Spleen (tissue), 7 donors: ENCODE results near the gene MYL5.

Source experiments
- CTCF ChIP-seq, 11 experiments: fragments of 200-600 bp in 7 of 11; fragments of 450-650 bp in 4 of 11; sonication (generic) in 4 of 11; IDR thresholded peaks in 8 of 11; conservative IDR thresholded peaks in 3 of 11; 1 replicate in 7 of 11; 2 replicates in 4 of 11; pipeline versions ENCODE4 v1.4.0 to v1.8.0; 2016 to 2021; ENCODE audit warnings: antibody characterized with exemption in 11 of 11, inconsistent platforms in 4 of 11, mild to moderate bottlenecking in 1 of 11
- POLR2A ChIP-seq, 3 donors: fragments of 450-650 bp; IDR thresholded peaks; one replicate each; pipeline ENCODE4 v1.5.1; 2017; ENCODE audit warnings: antibody characterized with exemption in 3 of 3, mild to moderate bottlenecking in 1 of 3
- POLR2AphosphoS5 ChIP-seq, 3 donors: sonication (generic); formaldehyde crosslinking; IDR thresholded peaks; one replicate each; pipeline ENCODE4 v1.5.1; 2017; ENCODE audit warnings: antibody characterized with exemption in 3 of 3
- donor health status: DM: no; HTN: no; CAD: no; lungs with moderate emphysema.
- donor health status: DM: no; HTN: no; CAD: no.
- donor health status: DM: no; HTN: no; CAD: no.

GRCh38 chr4:726838-727237 is 52.5 kb downstream of the MYL5 start:
- TF ChIP-seq CTCF (IDR thresholded peaks at IDR 0.05 in 8 of 11, conservative IDR thresholded peaks at IDR 0.05 in 3 of 11) (no peak), POLR2AphosphoS5 (IDR thresholded peaks at IDR 0.05) (no peak), POLR2A (IDR thresholded peaks at IDR 0.05) (no peak)
